PC-9 (cell line): ENCODE results near the gene G6PC3.

Experiments
- EZH2 ChIP-seq: fragments of 200-600 bp; sonication (generic); IDR thresholded peaks from 2 replicates; pipeline ENCODE4 v1.8.0; 2017; ENCODE audit warnings: antibody characterized with exemption, low read depth
- TF ChIP-seq, protein P1 (sequence below): fragments of 200-600 bp; sonication (generic); conservative IDR thresholded peaks from 2 replicates; pipeline ENCODE4 v1.6.1; 2017; ENCODE audit warnings: mixed run types, antibody characterized with exemption, mild to moderate bottlenecking, moderate library complexity

DNA sequence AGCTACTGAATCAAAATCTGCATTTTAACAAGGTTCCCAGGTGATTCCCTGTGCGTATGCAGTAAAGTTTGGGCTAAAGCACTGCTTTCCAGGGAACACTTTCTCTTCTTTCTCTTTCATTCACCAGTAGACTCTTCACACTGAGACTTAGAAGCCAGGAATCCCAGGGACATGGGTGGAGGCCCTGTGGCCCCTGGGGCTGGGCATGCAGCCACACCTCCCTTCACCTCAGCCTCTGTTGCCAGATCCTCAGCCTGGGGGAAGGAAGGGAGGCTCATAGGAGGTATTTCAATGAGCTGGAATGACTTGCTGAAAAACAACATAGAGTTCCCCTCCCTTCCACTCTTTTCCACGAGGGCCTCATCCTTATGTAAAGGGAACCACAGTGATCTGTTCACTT lies 1.2 kb downstream of the G6PC3 start:
- TF ChIP-seq, protein P1, sequence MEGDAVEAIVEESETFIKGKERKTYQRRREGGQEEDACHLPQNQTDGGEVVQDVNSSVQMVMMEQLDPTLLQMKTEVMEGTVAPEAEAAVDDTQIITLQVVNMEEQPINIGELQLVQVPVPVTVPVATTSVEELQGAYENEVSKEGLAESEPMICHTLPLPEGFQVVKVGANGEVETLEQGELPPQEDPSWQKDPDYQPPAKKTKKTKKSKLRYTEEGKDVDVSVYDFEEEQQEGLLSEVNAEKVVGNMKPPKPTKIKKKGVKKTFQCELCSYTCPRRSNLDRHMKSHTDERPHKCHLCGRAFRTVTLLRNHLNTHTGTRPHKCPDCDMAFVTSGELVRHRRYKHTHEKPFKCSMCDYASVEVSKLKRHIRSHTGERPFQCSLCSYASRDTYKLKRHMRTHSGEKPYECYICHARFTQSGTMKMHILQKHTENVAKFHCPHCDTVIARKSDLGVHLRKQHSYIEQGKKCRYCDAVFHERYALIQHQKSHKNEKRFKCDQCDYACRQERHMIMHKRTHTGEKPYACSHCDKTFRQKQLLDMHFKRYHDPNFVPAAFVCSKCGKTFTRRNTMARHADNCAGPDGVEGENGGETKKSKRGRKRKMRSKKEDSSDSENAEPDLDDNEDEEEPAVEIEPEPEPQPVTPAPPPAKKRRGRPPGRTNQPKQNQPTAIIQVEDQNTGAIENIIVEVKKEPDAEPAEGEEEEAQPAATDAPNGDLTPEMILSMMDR, result no peak
- TF ChIP-seq EZH2, result no peak
